Transverse colon (tissue), 3 donors: Measurements from ENCODE around the gene PRSS38.

ENCODE experiments used
- CTCF ChIP-seq, 5 experiments: fragments of 200-600 bp in 3 of 5; fragments of 450-650 bp in 2 of 5; sonication (generic) in 3 of 5; IDR thresholded peaks; 1 replicate in 2 of 5; 2 replicates in 3 of 5; pipeline ENCODE4 v1.5.1; 2016 to 2017; ENCODE audit warnings: antibody characterized with exemption in 5 of 5, inconsistent platforms in 3 of 5, mild to moderate bottlenecking in 2 of 5, moderate library complexity in 1 of 5
- EP300 ChIP-seq: sonication (generic); formaldehyde crosslinking; IDR thresholded peaks from one replicate; pipeline ENCODE4 v1.6.1; 2017; ENCODE audit warnings: antibody characterized with exemption, low read depth
- POLR2A ChIP-seq: fragments of 450-650 bp; IDR thresholded peaks from one replicate; pipeline ENCODE4 v1.6.1; 2016; ENCODE audit warnings: antibody characterized with exemption, mild to moderate bottlenecking, moderate library complexity

GRCh38 chr1:227776331-227776771, 39.1 kb upstream of the PRSS38 start:
- no peak for TF ChIP-seq POLR2A
- TF ChIP-seq CTCF (IDR thresholded peaks at IDR 0.05), result no peak
- TF ChIP-seq EP300, result no peak
